HEK293T (cell line): ENCODE measurements around the gene PKD1L1.

Experiments
- CTCF ChIA-PET: fragments of 350-600 bp; formaldehyde crosslinking; extraction: SDS; loops from one replicate; lab custom pipeline; 2021; ENCODE audit warnings: antibody characterized with exemption, inconsistent platforms; lab: Yijun Ruan, JAX
- POLR2A ChIA-PET: fragments of 350-600 bp; formaldehyde crosslinking; extraction: SDS; loops from one replicate; lab custom pipeline; 2020; ENCODE audit warnings: antibody characterized with exemption, inconsistent platforms; lab: Yijun Ruan, JAX
- DNase-seq: peaks from one replicate; pipeline ENCODE4 v3.0.0; 2012; ENCODE audit warnings: mixed read lengths; ENCODE audit errors: extremely low spot score
- ARNT ChIP-seq: fragments of 450-650 bp; IDR thresholded peaks from 2 replicates; pipeline ENCODE4 v1.6.1; 2017; ENCODE audit warnings: mild to moderate bottlenecking
- BHLHE40 ChIP-seq: fragments of 450-650 bp; IDR thresholded peaks from 2 replicates; pipeline ENCODE4 v1.6.1; 2016; ENCODE audit warnings: mild to moderate bottlenecking, moderate library complexity, borderline replicate concordance
- CTBP1 ChIP-seq: fragments of 450-650 bp; IDR thresholded peaks from 2 replicates; pipeline ENCODE4 v1.6.1; 2016; ENCODE audit warnings: borderline replicate concordance
- ELF4 ChIP-seq: fragments of 450-650 bp; IDR thresholded peaks from 2 replicates; pipeline ENCODE4 v1.6.1; 2017; ENCODE audit warnings: antibody characterized with exemption
- FOXA1 ChIP-seq: fragments of 450-650 bp; IDR thresholded peaks from 2 replicates; pipeline ENCODE4 v1.6.1; 2016; ENCODE audit warnings: mild to moderate bottlenecking
- FOXK2 ChIP-seq: fragments of 450-650 bp; IDR thresholded peaks from 2 replicates; pipeline ENCODE4 v1.6.1; 2016; ENCODE audit warnings: mild to moderate bottlenecking
- FOXM1 ChIP-seq: fragments of 450-650 bp; IDR thresholded peaks from 2 replicates; pipeline ENCODE4 v1.6.1; 2017; ENCODE audit warnings: mild to moderate bottlenecking, borderline replicate concordance
- HDGF ChIP-seq: fragments of 450-650 bp; IDR thresholded peaks from 2 replicates; pipeline ENCODE4 v1.6.1; 2017; ENCODE audit warnings: antibody characterized with exemption, borderline replicate concordance
- L3MBTL2 ChIP-seq: fragments of 450-650 bp; conservative IDR thresholded peaks from 2 replicates; pipeline ENCODE4 v1.6.1; 2016; ENCODE audit warnings: mild to moderate bottlenecking
- LEF1 ChIP-seq: fragments of 450-650 bp; IDR thresholded peaks from 2 replicates; pipeline ENCODE4 v1.6.1; 2017; ENCODE audit warnings: mild to moderate bottlenecking, borderline replicate concordance
- NFRKB ChIP-seq: fragments of 450-650 bp; IDR thresholded peaks from 2 replicates; pipeline ENCODE4 v1.6.1; 2016; ENCODE audit warnings: mild to moderate bottlenecking, moderate library complexity
- PKNOX1 ChIP-seq: fragments of 450-650 bp; IDR thresholded peaks from 2 replicates; pipeline ENCODE4 v1.6.1; 2016
- SP1 ChIP-seq: fragments of 450-650 bp; IDR thresholded peaks from 2 replicates; pipeline ENCODE4 v1.6.1; 2017
- SUZ12 ChIP-seq: fragments of 450-650 bp; IDR thresholded peaks from 2 replicates; pipeline ENCODE4 v1.6.1; 2016; ENCODE audit warnings: mild to moderate bottlenecking
- TARDBP ChIP-seq: fragments of 450-650 bp; IDR thresholded peaks from 2 replicates; pipeline ENCODE4 v1.6.1; 2016
- ZNF384 ChIP-seq: fragments of 450-650 bp; IDR thresholded peaks from 2 replicates; pipeline ENCODE4 v1.6.1; 2016

The PKD1L1 gene

GRCh38 chr7:47907981-47908616 is 40.2 kb downstream of the PKD1L1 start:
- no peak for TF ChIP-seq FOXA1
- no peak for TF ChIP-seq ELF4
- no peak for TF ChIP-seq NFRKB
- TF ChIP-seq CTBP1, result no peak
- no peak for TF ChIP-seq BHLHE40
- TF ChIP-seq SUZ12, result no peak
- no peak for TF ChIP-seq PKNOX1
- TF ChIP-seq HDGF, result no peak
- ChIA-PET POLR2A (no interaction called here), CTCF (no interaction called here)
- no peak for DNase-seq

- POLR2A ChIA-PET, result no interaction called here
- TF ChIP-seq PKNOX1 (no peak), ELF4 (no peak), ZNF384 (no peak), CTBP1 (no peak), BHLHE40 (no peak), FOXA1 (no peak), ARNT (no peak), LEF1 (no peak), HDGF (no peak), L3MBTL2 (no peak), NFRKB (no peak), SUZ12 (no peak), SP1 (no peak), TARDBP (no peak), FOXK2 (no peak), FOXM1 (no peak)
- no peak for DNase-seq
- CTCF ChIA-PET, result no interaction called here
These were observed 41.4 kb downstream of the PKD1L1 start for GRCh38 chr7:47906883-47907282.

DNA sequence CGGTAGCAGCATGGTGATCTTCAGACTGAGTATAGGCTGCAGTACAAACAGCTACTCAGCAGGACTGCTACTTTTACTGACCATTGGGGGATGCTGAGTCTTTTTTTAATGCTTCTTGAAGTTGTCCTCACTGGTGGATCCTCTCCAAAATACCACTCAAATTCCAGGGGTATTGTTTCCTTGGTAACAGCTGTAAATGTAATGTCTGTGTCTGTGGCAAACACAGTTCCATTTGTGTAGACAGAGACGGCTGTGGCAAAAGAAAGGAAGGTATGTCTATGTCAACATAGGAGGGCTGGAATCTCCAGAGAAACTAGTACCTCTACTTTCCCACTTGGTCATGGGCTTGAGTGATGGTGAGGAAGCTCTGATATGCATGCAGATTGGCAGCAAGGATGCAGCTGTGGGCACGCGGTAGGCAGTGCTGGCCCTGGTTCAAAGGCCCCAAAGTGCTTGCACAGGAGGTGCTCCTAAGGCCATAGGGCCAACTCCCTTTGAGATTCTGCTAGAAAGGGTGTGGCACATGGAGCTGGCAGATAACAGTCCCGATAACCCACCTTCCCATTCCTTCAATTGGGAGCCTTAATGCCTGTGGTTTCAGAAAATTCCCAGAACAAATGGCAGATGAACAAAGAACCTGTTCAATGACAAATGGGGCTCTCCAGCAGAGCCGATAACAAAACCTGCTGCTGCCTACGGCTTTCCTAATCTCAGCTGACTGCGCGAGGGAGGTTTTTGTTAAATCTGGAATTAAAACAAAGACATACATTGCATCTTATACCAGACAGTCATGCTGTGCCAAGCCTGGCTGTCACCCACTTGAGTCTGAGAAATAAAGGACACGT is 43.0 kb downstream of the PKD1L1 start:
- TF ChIP-seq FOXA1, result no peak
- no peak for TF ChIP-seq HDGF
- no peak for TF ChIP-seq ELF4
- TF ChIP-seq SP1, result no peak
- ChIA-PET POLR2A (no interaction called here), CTCF (interaction anchor here (0.6 kb wide), 1 partner anchor 13 kb away, joined by 3 read pairs; no protein-coding TSS in a partner anchor)
- DNase-seq, result no peak

DNA sequence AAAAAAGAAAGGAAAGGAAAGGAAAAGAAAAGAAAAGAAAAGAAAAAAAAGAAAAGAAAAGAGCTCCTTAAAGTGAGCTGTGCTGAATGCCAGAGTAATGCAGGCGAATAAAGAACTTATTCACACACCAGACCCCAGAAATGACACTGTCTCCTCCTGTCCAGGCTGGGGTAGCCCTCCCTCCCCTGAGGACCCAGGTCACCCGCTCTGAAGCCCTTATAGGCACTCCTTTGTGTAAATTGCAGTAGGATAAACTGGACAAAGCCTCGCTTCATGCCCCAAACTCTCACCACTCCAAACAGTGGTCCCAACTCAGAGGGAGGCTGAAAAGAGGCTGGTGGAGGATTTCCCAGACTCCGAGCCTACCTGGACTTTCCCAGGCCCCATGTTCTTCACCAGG is 46.3 kb downstream of the PKD1L1 start:
- TF ChIP-seq FOXA1 (no peak), HDGF (no peak), SUZ12 (no peak), TARDBP (no peak), CTBP1 (no peak), ZNF384 (no peak), ELF4 (no peak)
- POLR2A ChIA-PET, result no interaction called here
- no peak for DNase-seq
- CTCF ChIA-PET, result no interaction called here

GRCh38 chr7:47901542-47901941 is 46.7 kb downstream of the PKD1L1 start:
- POLR2A ChIA-PET, result no interaction called here
- CTCF ChIA-PET, result no interaction called here
- TF ChIP-seq SUZ12 (no peak), SP1 (no peak), BHLHE40 (no peak), LEF1 (no peak), L3MBTL2 (no peak), ARNT (no peak), FOXM1 (no peak), CTBP1 (no peak), PKNOX1 (no peak), NFRKB (no peak), FOXK2 (no peak), ZNF384 (no peak), FOXA1 (no peak)
- no peak for DNase-seq

DNA sequence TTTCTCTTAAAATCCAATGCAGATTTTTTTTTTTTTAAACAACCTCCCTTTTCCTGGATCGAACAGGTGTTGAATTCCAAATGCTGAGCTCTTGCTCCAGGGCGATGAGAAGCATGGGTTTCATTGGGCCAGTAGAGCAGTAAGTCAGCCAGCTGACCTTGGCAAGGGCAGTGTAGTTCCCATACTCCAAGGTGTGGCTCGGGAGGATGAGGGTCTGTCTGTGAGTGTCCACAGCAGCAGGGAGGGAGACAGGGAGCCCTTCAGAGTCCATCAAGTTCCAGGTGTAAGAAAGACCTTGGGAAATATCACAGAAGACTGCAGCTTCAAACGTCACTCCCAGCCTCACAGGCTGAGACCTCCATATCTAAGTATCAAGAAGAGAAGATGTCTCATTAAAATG is 50.4 kb downstream of the PKD1L1 start:
- TF ChIP-seq SP1 (no peak), FOXK2 (no peak), ELF4 (no peak), ZNF384 (no peak), L3MBTL2 (no peak), CTBP1 (no peak), ARNT (no peak), BHLHE40 (no peak), FOXM1 (no peak), HDGF (no peak), FOXA1 (no peak), SUZ12 (no peak), NFRKB (no peak), PKNOX1 (no peak), TARDBP (no peak), LEF1 (no peak)
- ChIA-PET POLR2A (no interaction called here), CTCF (no interaction called here)
- no peak for DNase-seq
